Measurements from ENCODE around the gene UBE2V1. TPM values are rescaled to one million over a fixed set of nuclear protein-coding genes. Genes with fewer than 3 reads are reported as not detected.

The UBE2V1 gene
- total and polyA plus RNA-seq, 2 of the 13 experiments (the other 11 are each of a cell fraction or from before 2014, with no cell fraction given) = 81.3 to 132 TPM

- TF ChIP-seq HNF1A (IDR thresholded peaks at IDR 0.05; ENCODE audit: low read depth) (no peak), HNF1A (CRISPR knock-in tag; IDR thresholded peaks at IDR 0.05; ENCODE audit: borderline replicate concordance) (no peak; the same call in 1 of the 2 replicates), HNRNPL (IDR thresholded peaks at IDR 0.05; ENCODE audit: low read depth, low read length) (0 out of 2 replicates have a peak, but pooled peaks have one; percentile 61), TARDBP (CRISPR knock-in tag; IDR thresholded peaks at IDR 0.05) (no peak), CREM (IDR thresholded peaks at IDR 0.05) (no peak), CREM (CRISPR knock-in tag; IDR thresholded peaks at IDR 0.05) (no peak), CAMTA2 (CRISPR knock-in tag; IDR thresholded peaks at IDR 0.05; ENCODE audit: borderline replicate concordance) (no peak), TBX2 (CRISPR knock-in tag; IDR thresholded peaks at IDR 0.05; ENCODE audit: borderline replicate concordance) (peak; percentile 26; the same call in 1 of the 2 replicates), SAFB2 (CRISPR knock-in tag; IDR thresholded peaks at IDR 0.05; ENCODE audit: borderline replicate concordance, low read depth) (no peak), KDM2A (CRISPR knock-in tag; IDR thresholded peaks at IDR 0.05; ENCODE audit: borderline replicate concordance, low read depth) (peak; percentile 64; the same call in 1 of the 2 replicates), ZMYM2 (CRISPR knock-in tag; IDR thresholded peaks at IDR 0.05) (0 out of 2 replicates have a peak, but pooled peaks have one; percentile 31), PHF20 (CRISPR knock-in tag; IDR thresholded peaks at IDR 0.05) (no peak), ZBTB43 (CRISPR knock-in tag; conservative IDR thresholded peaks at IDR 0.05) (no peak), ZNF800 (CRISPR knock-in tag; IDR thresholded peaks at IDR 0.05) (no peak), ZNF772 (CRISPR knock-in tag; IDR thresholded peaks at IDR 0.05) (peak; percentile 38; the same call in 1 of the 2 replicates), NFIC (IDR thresholded peaks at IDR 0.05; ENCODE audit: low read length) (no peak), ZFP1 (CRISPR knock-in tag; IDR thresholded peaks at IDR 0.05) (no peak; the same call in 1 of the 2 replicates)
- TF ChIP-seq, protein P1, sequence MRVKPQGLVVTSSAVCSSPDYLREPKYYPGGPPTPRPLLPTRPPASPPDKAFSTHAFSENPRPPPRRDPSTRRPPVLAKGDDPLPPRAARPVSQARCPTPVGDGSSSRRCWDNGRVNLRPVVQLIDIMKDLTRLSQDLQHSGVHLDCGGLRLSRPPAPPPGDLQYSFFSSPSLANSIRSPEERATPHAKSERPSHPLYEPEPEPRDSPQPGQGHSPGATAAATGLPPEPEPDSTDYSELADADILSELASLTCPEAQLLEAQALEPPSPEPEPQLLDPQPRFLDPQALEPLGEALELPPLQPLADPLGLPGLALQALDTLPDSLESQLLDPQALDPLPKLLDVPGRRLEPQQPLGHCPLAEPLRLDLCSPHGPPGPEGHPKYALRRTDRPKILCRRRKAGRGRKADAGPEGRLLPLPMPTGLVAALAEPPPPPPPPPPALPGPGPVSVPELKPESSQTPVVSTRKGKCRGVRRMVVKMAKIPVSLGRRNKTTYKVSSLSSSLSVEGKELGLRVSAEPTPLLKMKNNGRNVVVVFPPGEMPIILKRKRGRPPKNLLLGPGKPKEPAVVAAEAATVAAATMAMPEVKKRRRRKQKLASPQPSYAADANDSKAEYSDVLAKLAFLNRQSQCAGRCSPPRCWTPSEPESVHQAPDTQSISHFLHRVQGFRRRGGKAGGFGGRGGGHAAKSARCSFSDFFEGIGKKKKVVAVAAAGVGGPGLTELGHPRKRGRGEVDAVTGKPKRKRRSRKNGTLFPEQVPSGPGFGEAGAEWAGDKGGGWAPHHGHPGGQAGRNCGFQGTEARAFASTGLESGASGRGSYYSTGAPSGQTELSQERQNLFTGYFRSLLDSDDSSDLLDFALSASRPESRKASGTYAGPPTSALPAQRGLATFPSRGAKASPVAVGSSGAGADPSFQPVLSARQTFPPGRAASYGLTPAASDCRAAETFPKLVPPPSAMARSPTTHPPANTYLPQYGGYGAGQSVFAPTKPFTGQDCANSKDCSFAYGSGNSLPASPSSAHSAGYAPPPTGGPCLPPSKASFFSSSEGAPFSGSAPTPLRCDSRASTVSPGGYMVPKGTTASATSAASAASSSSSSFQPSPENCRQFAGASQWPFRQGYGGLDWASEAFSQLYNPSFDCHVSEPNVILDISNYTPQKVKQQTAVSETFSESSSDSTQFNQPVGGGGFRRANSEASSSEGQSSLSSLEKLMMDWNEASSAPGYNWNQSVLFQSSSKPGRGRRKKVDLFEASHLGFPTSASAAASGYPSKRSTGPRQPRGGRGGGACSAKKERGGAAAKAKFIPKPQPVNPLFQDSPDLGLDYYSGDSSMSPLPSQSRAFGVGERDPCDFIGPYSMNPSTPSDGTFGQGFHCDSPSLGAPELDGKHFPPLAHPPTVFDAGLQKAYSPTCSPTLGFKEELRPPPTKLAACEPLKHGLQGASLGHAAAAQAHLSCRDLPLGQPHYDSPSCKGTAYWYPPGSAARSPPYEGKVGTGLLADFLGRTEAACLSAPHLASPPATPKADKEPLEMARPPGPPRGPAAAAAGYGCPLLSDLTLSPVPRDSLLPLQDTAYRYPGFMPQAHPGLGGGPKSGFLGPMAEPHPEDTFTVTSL (CRISPR knock-in tag; IDR thresholded peaks at IDR 0.05; ENCODE audit: borderline replicate concordance) = no peak
Measured at GRCh38 chr20:50038574-50038991, 74.4 kb downstream of the UBE2V1 start (continued).
